SK-N-SH treated with all-trans-retinoic acid at 6 μM for 48 hours (cell line): ENCODE measurements around the gene B4GALNT4.

Experiments used
- ARNTL ChIP-seq: fragments of 450-650 bp; formaldehyde crosslinking; IDR thresholded peaks from 2 replicates; pipeline ENCODE4 v1.5.0; 2020; ENCODE audit warnings: low read depth, mild to moderate bottlenecking, moderate library complexity, borderline replicate concordance
- CREB5 ChIP-seq: fragments of 250-450 bp; sonication (Bioruptor Pico); IDR thresholded peaks from 2 replicates; pipeline ENCODE4 v1.5.1; 2020; ENCODE audit warnings: low read depth, mild to moderate bottlenecking, moderate library complexity
- ESRRG ChIP-seq: fragments of 250-450 bp; sonication (Bioruptor Pico); IDR thresholded peaks from 2 replicates; pipeline ENCODE4 v1.6.1; 2021; ENCODE audit warnings: mild to moderate bottlenecking
- ISL1 ChIP-seq: fragments of 250-450 bp; sonication (Bioruptor Pico); IDR thresholded peaks from 2 replicates; pipeline ENCODE4 v2.1.2; 2022; ENCODE audit warnings: mild to moderate bottlenecking, moderate library complexity
- PATZ1 ChIP-seq: fragments of 250-450 bp; sonication (Bioruptor Pico); IDR thresholded peaks from 2 replicates; pipeline ENCODE4 v1.8.0; 2020; ENCODE audit warnings: mild to moderate bottlenecking, moderate library complexity, borderline replicate concordance
- POU6F1 ChIP-seq: fragments of 250-450 bp; sonication (Bioruptor Pico); IDR thresholded peaks from 2 replicates; pipeline ENCODE4 v1.8.0; 2021; ENCODE audit warnings: low read depth, mild to moderate bottlenecking, moderate library complexity, borderline replicate concordance
- RARB ChIP-seq: fragments of 250-450 bp; sonication (Bioruptor Pico); IDR thresholded peaks from 2 replicates; pipeline ENCODE4 v1.8.0; 2021; ENCODE audit warnings: mild to moderate bottlenecking, moderate library complexity
- SNAI2 ChIP-seq: fragments of 250-450 bp; sonication (Bioruptor Pico); IDR thresholded peaks from 2 replicates; pipeline ENCODE4 v1.5.0; 2020; ENCODE audit warnings: mild to moderate bottlenecking, moderate library complexity
- TCF4 ChIP-seq: fragments of 250-450 bp; sonication (Bioruptor Pico); IDR thresholded peaks from 2 replicates; pipeline ENCODE4 v1.8.0; 2021; ENCODE audit warnings: mild to moderate bottlenecking, moderate library complexity, borderline replicate concordance
- TOX ChIP-seq: fragments of 250-450 bp; sonication (Bioruptor Pico); IDR thresholded peaks from 2 replicates; pipeline ENCODE4 v1.8.0; 2021; ENCODE audit warnings: mild to moderate bottlenecking, moderate library complexity, borderline replicate concordance
- TSHZ2 ChIP-seq: fragments of 250-450 bp; sonication (Bioruptor Pico); IDR thresholded peaks from 2 replicates; pipeline ENCODE4 v1.5.0; 2020; ENCODE audit warnings: mild to moderate bottlenecking, moderate library complexity
- ZFP3 ChIP-seq: fragments of 250-450 bp; sonication (Bioruptor Pico); IDR thresholded peaks from 2 replicates; pipeline ENCODE4 v1.5.0; 2020; ENCODE audit warnings: mild to moderate bottlenecking, moderate library complexity
- ZNF565 ChIP-seq: fragments of 450-650 bp; formaldehyde crosslinking; conservative IDR thresholded peaks from 2 replicates; pipeline ENCODE4 v1.5.0; 2020; ENCODE audit warnings: low read depth, mild to moderate bottlenecking, moderate library complexity
- ZNF8 ChIP-seq: fragments of 450-650 bp; formaldehyde crosslinking; IDR thresholded peaks from 2 replicates; pipeline ENCODE4 v1.5.0; 2020; ENCODE audit warnings: mild to moderate bottlenecking, moderate library complexity

GRCh38 chr11:375065-376025 is 6.0 kb downstream of the B4GALNT4 start:
- TF ChIP-seq ESRRG (no peak), ZNF8 (CRISPR knock-in tag) (no peak), RARB (CRISPR knock-in tag) (no peak), TSHZ2 (CRISPR knock-in tag) (no peak), PATZ1 (CRISPR knock-in tag) (no peak), SNAI2 (CRISPR knock-in tag) (no peak), ARNTL (CRISPR knock-in tag) (no peak), TCF4 (CRISPR knock-in tag) (no peak), TOX (CRISPR knock-in tag) (no peak), ISL1 (CRISPR knock-in tag) (no peak), ZFP3 (no peak), POU6F1 (no peak), CREB5 (CRISPR knock-in tag) (no peak), ZNF565 (no peak)
